GM19463 (cell line): ENCODE measurements around the gene IMPACT.
A peak's percentile ranks its signal among the peaks of the same experiment; 100 is the strongest.

Source experiments
- ATAC-seq: cut with Tn5 transposase; IDR thresholded peaks from one replicate; pipeline ENCODE4 v1.9.1; 2021; ENCODE audit warnings: mild to moderate bottlenecking, moderate library complexity; ENCODE audit not compliant: unreplicated experiment

The IMPACT gene

GRCh38 chr18:24426398-24427294 lies at the start of gene IMPACT:
TSS of gene IMPACT (plus strand) at chr18:24426670. CDS start at chr18:24426757, 87 bp downstream.
- peak; percentile 94 for ATAC-seq

- no peak for ATAC-seq
Observed at GRCh38 chr18:24378598-24378997, 47.9 kb upstream of the IMPACT start.

- ATAC-seq: no peak
Observed at GRCh38 chr18:24380163-24380747, 46.2 kb upstream of the IMPACT start.

- no peak for ATAC-seq
Observed at GRCh38 chr18:24381126-24381525, 45.3 kb upstream of the IMPACT start.

GRCh38 chr18:24386681-24387080 lies 39.8 kb upstream of the IMPACT start:
- ATAC-seq: no peak

GRCh38 chr18:24388957-24389356 lies 37.5 kb upstream of the IMPACT start:
- ATAC-seq: no peak

DNA sequence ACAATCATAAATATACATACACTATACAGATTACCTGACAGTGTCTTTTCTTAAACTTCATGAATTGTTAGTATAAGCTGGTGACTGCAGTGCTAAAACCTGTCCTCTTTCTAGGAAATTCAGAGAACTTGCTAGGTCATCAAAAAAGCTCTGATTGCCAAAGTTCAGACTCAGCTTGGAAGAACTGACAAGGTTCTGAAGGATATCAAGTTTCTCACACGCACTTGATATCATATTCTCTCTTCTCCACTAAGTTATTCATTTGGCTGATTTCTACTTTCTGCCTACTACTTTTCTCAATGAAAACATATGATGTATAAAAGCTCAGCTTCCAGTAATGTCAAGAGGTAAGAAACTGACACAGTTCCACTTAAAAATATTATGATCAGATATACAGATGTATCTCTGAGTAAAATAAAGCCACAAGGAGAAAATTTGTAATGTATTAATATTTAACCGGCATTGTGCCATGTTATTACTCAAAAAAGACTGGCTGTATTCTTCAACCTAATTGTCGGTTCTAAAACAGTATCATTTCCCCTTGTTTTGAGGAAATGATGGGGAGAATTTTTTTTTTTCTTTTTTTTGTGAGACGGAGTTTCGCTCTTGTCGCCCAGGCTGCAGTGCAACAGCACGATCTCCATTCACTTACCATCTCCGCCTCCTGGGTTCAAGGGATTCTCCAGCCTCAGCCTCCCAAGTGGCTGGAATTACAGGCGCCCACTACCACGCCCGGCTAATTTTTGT lies 31.2 kb upstream of the IMPACT start:
- ATAC-seq: no peak

GRCh38 chr18:24396082-24396633 lies 30.3 kb upstream of the IMPACT start:
- no peak for ATAC-seq

GRCh38 chr18:24397131-24397693 lies 29.3 kb upstream of the IMPACT start:
- peak; percentile 18 for ATAC-seq

- peak; percentile 72 for ATAC-seq
Observed at GRCh38 chr18:24397694-24398368, 28.6 kb upstream of the IMPACT start, which contains the start of gene OSBPL1A. TSS of gene OSBPL1A (minus strand) at chr18:24397824. CDS start at chr18:24377533, 20,291 bp downstream.

- no peak for ATAC-seq
Observed at GRCh38 chr18:24398540-24398939, 27.9 kb upstream of the IMPACT start.

DNA sequence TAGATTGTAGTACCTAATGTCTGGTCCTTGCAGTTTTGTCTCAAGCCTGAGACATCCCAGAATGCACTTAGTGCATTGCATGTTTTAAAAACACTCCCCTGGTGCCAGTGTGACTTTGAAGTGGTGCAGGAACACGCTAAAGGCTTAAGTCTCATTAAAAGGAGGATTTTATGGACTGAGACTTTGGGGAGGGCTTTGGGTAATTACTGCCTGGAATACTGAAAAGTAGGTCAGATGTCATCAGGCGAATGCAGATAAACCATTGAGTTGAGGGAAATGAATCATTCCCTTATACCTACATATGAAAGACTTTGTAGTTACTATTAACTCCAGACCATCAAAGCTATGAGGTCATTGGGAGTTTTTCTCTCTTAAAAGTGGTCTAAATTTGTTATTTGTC lies 25.9 kb upstream of the IMPACT start:
- no peak for ATAC-seq

- ATAC-seq: no peak
Observed at GRCh38 chr18:24402209-24402785, 24.2 kb upstream of the IMPACT start.

DNA sequence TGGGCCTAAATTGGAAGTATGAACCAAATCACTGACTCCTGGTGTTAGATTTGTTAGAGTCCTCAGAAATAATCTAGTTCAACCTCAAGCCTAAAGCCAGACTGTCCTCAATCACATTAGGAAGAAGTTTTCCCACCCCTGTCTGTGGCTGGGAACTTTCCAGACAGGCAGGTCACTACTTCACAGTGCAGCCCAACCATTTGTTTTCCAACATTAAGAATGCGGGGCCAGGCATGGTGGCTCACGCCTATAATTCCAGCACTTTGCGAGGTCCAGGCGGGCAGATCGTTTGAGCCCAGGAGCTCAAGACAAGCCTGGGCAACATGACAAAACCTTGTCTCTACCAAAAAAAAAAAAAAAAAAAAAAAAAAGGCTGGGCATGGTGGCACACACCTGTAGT lies 23.4 kb upstream of the IMPACT start:
- no peak for ATAC-seq

GRCh38 chr18:24404591-24404990 lies 21.9 kb upstream of the IMPACT start:
- no peak for ATAC-seq

DNA sequence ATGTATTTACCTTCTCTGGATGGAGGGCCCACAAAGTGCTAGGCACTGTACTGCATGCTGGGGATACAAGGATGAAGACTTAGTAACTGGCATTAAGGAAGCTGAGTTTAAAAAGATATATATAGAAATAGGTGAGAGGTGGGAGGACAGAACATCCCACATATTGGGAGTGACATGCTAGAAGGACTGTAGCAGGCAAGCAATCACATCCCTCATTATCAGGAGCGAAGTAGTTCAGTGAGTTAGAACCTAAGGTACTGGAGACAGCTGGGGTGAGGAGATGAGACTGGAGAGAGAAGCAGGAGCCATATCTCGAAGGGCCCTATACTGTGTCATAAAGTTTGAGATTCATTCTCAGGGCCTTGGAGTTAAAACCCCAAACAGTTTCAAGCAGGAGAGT lies 18.0 kb upstream of the IMPACT start:
- no peak for ATAC-seq

GRCh38 chr18:24413148-24413547 lies 13.3 kb upstream of the IMPACT start:
- no peak for ATAC-seq

GRCh38 chr18:24414349-24415003 lies 12.0 kb upstream of the IMPACT start:
- ATAC-seq: no peak

DNA sequence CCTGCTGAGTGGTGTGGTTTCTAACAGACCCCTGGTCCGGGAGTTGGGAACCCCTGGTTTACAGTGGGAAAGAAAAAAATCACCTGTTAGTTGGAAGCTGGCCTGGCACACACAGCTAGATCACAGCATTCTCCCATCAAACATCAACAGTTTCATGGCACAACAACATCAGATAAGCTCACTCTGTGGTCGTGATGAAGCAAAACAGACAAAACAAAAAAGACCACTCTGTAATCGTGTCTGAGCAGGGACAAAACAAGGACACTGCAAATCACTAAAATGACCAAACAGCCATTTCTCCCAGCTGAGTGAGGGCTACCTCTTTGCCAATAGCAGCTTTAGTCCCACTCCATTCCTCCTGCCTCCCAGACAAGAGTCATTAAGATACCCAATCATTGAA lies 9.0 kb upstream of the IMPACT start:
- no peak for ATAC-seq
